Activated CD8-positive, alpha-beta memory T cell treated with anti-CD3 and anti-CD28 coated beads for 48 hours (primary cell): ENCODE data around the gene SLC47A1.

ENCODE experiments used
- DNase-seq, 3 experiments: peaks; one replicate each; pipeline ENCODE4 v3.0.0-alpha.2; 2020; ENCODE audit warnings: low read depth in 2 of 3, low spot score in 2 of 3

The SLC47A1 gene

DNA sequence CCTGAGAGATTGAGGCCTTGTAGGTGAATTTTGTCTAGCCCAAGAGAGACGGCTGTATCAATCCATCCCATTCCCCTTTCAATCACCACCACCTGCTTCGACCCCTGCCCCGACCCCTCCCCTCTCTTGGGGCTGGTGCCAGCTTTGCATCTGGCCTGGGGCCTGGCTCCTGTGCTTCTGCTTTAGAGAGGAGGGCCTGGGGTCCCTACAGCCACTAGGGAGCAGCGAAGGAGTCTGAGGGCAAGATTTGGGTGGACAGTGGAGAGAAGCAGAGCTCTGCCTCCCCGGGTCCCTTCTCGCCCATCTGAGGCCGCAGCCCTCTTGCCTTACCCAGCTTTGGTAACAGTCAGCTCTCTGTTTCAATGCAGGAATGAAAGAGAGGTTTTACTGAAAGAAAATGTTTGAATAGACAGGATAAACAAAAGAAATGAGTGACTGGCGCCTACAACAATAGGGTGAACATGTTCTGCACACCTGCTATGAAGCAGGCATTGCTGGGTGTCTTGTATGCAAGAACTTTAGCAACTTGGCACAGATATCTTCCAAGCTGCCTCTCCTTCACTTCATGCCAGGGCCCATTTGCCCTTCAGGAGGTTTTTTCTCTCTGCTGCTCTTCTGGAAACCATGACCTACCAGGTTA lies 57.4 kb downstream of the SLC47A1 start:
- DNase-seq: no peak

DNA sequence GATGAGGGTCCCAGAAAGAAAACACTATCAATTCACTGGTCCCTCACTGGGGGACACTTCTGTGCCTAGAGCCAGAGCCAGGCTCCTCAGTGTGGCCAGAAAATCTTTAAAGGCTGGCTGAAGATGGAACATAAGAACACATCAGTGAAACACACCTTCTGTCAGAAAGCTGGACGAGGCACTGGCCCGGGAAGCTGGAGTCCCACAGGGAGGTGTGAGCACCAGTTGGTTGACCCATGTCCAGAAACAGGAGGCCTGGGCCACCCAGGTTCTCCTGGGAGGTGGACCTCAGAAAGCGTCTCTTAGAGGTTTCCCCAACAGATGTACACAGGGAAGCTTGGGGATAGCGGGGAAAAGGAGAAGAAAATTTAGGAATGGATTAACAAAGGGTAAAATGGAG lies 58.7 kb downstream of the SLC47A1 start:
- DNase-seq: no peak

- no peak for DNase-seq
Observed at GRCh38 chr17:19596869-19597268, 63.2 kb downstream of the SLC47A1 start.

DNA sequence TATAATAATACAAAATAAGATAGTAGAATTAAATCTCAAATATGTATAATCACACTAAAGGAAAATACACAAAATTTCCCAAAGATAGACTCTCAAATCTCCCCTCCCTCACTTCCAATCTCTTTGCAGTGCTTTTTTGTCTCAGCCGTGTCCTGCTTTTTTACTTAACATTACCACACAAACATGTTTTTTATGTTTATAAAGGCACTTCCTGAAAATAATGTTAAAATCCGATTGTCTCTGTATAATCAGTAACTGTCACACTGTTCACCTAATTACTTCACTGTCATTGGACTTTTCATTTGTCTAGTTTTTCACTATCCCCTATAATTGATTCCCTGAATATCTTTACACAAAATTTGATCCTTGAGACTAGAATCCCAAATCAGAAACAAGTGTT lies 76.7 kb downstream of the SLC47A1 start:
- DNase-seq: no peak

DNA sequence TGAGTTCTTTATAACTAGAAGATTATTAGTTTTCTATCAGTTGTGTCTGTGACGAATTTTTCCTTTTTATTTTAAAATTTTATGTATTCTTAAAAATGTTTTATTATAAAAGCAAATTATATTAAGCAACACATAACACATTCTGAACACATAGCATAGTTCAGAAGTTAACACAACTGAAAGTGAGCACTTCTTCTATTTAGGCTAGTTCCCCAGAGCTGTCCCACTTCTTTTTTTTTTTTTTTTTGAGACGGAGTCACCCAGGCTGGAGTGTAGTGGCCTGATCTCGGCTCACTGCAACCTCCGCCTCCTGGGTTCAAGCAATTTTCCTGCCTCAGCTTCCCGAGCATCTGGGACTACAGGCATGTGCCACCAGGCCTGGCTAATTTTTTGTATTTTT lies 77.2 kb downstream of the SLC47A1 start:
- no peak for DNase-seq

DNA sequence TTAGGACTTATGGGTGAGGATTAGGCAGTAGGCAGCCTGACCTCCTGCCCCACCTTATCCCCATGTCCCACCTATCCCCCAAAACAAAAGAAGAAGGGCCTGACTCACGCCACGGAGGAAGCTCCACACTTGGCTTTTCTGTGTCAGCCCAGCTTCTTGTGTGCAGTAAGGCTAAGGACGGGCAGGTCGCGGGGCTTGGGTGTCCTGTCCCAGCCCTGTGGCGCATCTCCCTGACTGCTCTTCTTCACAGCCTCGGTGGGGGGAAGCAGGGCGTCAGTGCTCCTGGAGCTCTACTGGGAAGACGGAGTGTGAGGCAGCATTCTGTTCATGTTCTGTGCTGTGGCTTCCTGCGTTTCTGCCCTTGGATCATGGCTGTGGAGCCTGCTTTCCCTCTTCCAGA lies 80.3 kb downstream of the SLC47A1 start:
- DNase-seq: no peak

DNA sequence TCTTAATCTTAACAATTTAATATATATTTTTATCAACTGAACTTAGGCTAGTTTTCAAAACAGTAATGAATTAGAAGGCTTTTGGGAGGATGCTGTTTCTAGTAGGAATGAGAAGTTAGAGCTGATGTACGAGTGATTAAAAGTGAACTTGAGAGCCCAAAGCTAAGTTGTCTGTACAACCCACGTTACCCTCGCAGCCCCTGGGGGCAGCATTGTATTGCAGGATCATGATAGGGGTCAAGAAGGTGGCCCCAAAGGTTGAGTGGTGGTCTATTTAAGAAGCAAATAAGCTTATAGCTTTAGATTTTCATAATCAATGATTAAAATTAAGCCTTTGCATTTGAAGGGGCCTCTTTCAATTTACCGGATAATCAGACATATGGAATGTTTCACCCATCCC lies 81.2 kb downstream of the SLC47A1 start:
- DNase-seq: no peak

- no peak for DNase-seq
Observed at GRCh38 chr17:19618015-19618414, 84.4 kb downstream of the SLC47A1 start.

- DNase-seq: no peak
Observed at GRCh38 chr17:19619705-19620325, 86.2 kb downstream of the SLC47A1 start.

GRCh38 chr17:19621697-19622096 lies 88.0 kb downstream of the SLC47A1 start:
- no peak for DNase-seq

GRCh38 chr17:19626079-19626478 lies 92.4 kb downstream of the SLC47A1 start:
- no peak for DNase-seq
